Esophagus muscularis mucosa (tissue), 4 donors: ENCODE measurements around the gene SELENON. TPM values are rescaled to one million over a fixed set of nuclear protein-coding genes. Genes with fewer than 3 reads are reported as not detected.

Source experiments
- DNase-seq: peaks from one replicate; pipeline ENCODE4 v3.0.0-alpha.2; 2017; ENCODE audit errors: extremely low spot score
- H3K27ac ChIP-seq, 4 donors: fragments of 200-600 bp; sonication (generic); replicated peaks in 1 of 4; 1 replicate in 3 of 4; 2 replicates in 1 of 4; pipeline ENCODE4 v1.5.1; 2016 to 2019; ENCODE audit warnings: mild to moderate bottlenecking in 1 of 4
- H3K27me3 ChIP-seq, 4 donors: fragments of 200-600 bp; sonication (generic); one replicate each; pipeline versions ENCODE4 v1.5.1 to v1.6.0; 2016 to 2019
- H3K36me3 ChIP-seq, 4 donors: fragments of 200-600 bp; sonication (generic); one replicate each; pipeline ENCODE4 v1.5.1; 2016 to 2019
- H3K4me1 ChIP-seq, 4 donors: fragments of 200-600 bp; sonication (generic); one replicate each; pipeline ENCODE4 v1.5.1; 2016 to 2019
- H3K4me3 ChIP-seq, 4 donors: fragments of 200-600 bp; sonication (generic); 1 replicate in 2 of 4; 2 replicates in 2 of 4; pipeline ENCODE4 v1.5.1; 2016 to 2019; ENCODE audit warnings: mild to moderate bottlenecking in 4 of 4, moderate library complexity in 1 of 4
- H3K9me3 ChIP-seq, 4 donors: fragments of 200-600 bp; sonication (generic); 1 replicate in 3 of 4; 2 replicates in 1 of 4; pipeline ENCODE4 v1.5.1; 2016 to 2019
- CTCF ChIP-seq, 3 experiments: fragments of 200-600 bp in 2 of 3; fragments of 450-650 bp in 1 of 3; sonication (generic) in 2 of 3; IDR thresholded peaks; one replicate each; pipeline ENCODE4 v1.5.1; 2017 to 2019; ENCODE audit warnings: antibody characterized with exemption in 3 of 3, mild to moderate bottlenecking in 2 of 3, moderate library complexity in 1 of 3
- EP300 ChIP-seq: sonication (generic); formaldehyde crosslinking; IDR thresholded peaks from one replicate; pipeline ENCODE4 v1.6.1; 2017; ENCODE audit warnings: antibody characterized with exemption
- POLR2A ChIP-seq: fragments of 450-650 bp; IDR thresholded peaks from one replicate; pipeline ENCODE4 v1.6.1; 2017; ENCODE audit warnings: antibody characterized with exemption, moderate library complexity, mild to moderate bottlenecking, low read depth
- POLR2AphosphoS5 ChIP-seq, 2 donors: sonication (generic); formaldehyde crosslinking; IDR thresholded peaks; one replicate each; pipeline ENCODE4 v1.6.1; 2017; ENCODE audit warnings: antibody characterized with exemption in 2 of 2
- WGBS: methylation state at CpG from one replicate; pipeline ENCODE4 v1.1.5; 2018; 5-methylcytosine and 5-hydroxymethylcytosine counted together
- intact Hi-C: fragments of 100-400 bp; cut with DNase I; formaldehyde crosslinking; loops from one replicate; pipeline ENCODE4 v1.15.1; 2023
- total RNA-seq, 4 donors: library from RNA; depleted of rRNA; stranded (reverse); fragments of >200 nt; gene quantifications; one replicate each; pipeline versions ENCODE4 v1.1.0 to v1.2.1, GENCODE V29; 2016

The SELENON gene
- total RNA-seq, 4 donors from 2014 or later = 35.3 to 75.1 (median 50.5) TPM

- H3K27ac ChIP-seq = no peak overlapping the region
- H3K4me3 ChIP-seq = no peak overlapping the region
- TF ChIP-seq EP300 (no peak), POLR2AphosphoS5 (IDR thresholded peaks at IDR 0.05) (no peak), CTCF (IDR thresholded peaks at IDR 0.05) (no peak), POLR2A (no peak)
- no peaks in the 10 kb centered on the region for H3K4me1 ChIP-seq
- DNase-seq = no peak
- 70% methylated on average over 1 of the region's 1 CpG for WGBS
- no peaks in the 10 kb centered on the region for H3K9me3 ChIP-seq
- intact Hi-C loops = no loop called here
- no peaks in the 10 kb centered on the region for H3K36me3 ChIP-seq
- H3K27me3 ChIP-seq = no peaks in the 10 kb centered on the region
Measured at GRCh38 chr1:25848531-25848930, 48.5 kb downstream of the SELENON start.

GRCh38 chr1:25854554-25854953, 54.6 kb downstream of the SELENON start:
- H3K9me3 ChIP-seq = no peaks in the 10 kb centered on the region
- no peaks in the 10 kb centered on the region for H3K36me3 ChIP-seq
- WGBS = 93% methylated on average over 2 of the region's 2 CpGs
- H3K27ac ChIP-seq = no peak overlapping the region
- no peaks in the 10 kb centered on the region for H3K27me3 ChIP-seq
- DNase-seq = no peak
- intact Hi-C loops = no loop called here
- peaks cover 8 to 9% (median 8%) of the 10 kb centered on the region in 4 donors for H3K4me1 ChIP-seq
- H3K4me3 ChIP-seq = no peak overlapping the region
- no peak for TF ChIP-seq EP300
- TF ChIP-seq CTCF (IDR thresholded peaks at IDR 0.05) = no peak
- no peak for TF ChIP-seq POLR2A
- no peak for TF ChIP-seq POLR2AphosphoS5 (IDR thresholded peaks at IDR 0.05)

- TF ChIP-seq CTCF (IDR thresholded peaks at IDR 0.05) = no peak
- TF ChIP-seq POLR2A = no peak
- no peak for TF ChIP-seq POLR2AphosphoS5 (IDR thresholded peaks at IDR 0.05)
- no peak for TF ChIP-seq EP300
- Histone ChIP-seq H3K4me1 (peaks cover 11 to 20% (median 17%) of the 10 kb centered on the region in 4 donors), H3K36me3 (no peaks in the 10 kb centered on the region), H3K27me3 (no peaks in the 10 kb centered on the region), H3K27ac (no peak overlapping the region), H3K9me3 (no peaks in the 10 kb centered on the region), H3K4me3 (no peak overlapping the region)
- DNase-seq = no peak
- 92% methylated on average over 11 of the region's 11 CpGs for WGBS
- intact Hi-C loops = no loop called here
Measured at GRCh38 chr1:25856856-25857255, 56.9 kb downstream of the SELENON start.

- Histone ChIP-seq H3K4me3 (peak overlapping the region in 3 of 4 donors; percentile 59 to 61 (median 59)), H3K9me3 (no peaks in the 10 kb centered on the region), H3K27me3 (no peaks in the 10 kb centered on the region), H3K27ac (no peak overlapping the region), H3K36me3 (peaks cover 0 to 16% (median 10%) of the 10 kb centered on the region in 4 donors), H3K4me1 (peaks cover 11 to 20% (median 17%) of the 10 kb centered on the region in 4 donors)
- intact Hi-C loops = no loop called here
- TF ChIP-seq POLR2A (no peak), CTCF (IDR thresholded peaks at IDR 0.05) (no peak), POLR2AphosphoS5 (IDR thresholded peaks at IDR 0.05) (no peak), EP300 (no peak)
- DNase-seq = no peak
- WGBS = 44% methylated on average over 7 of the region's 7 CpGs
Measured at GRCh38 chr1:25858494-25858893, 58.5 kb downstream of the SELENON start.
